GM18873 (cell line): ENCODE results near the gene GSTM5.
"Not testable (repeated sequence)": the region's sequence is repeated elsewhere in the genome, so short reads cannot be mapped to it uniquely, and the experiment has no call there.

ENCODE experiments used
- ATAC-seq: cut with Tn5 transposase; IDR thresholded peaks from one replicate; pipeline ENCODE4 v1.9.1; 2021; ENCODE audit warnings: mild to moderate bottlenecking, moderate library complexity, moderate number of reproducible peaks; ENCODE audit not compliant: unreplicated experiment, low FRiP score

Gene GSTM5

GRCh38 chr1:109695138-109695537 lies 16.9 kb upstream of the GSTM5 start:
- ATAC-seq = not testable (repeated sequence)

GRCh38 chr1:109697066-109697465 lies 15.0 kb upstream of the GSTM5 start:
- ATAC-seq = no peak

GRCh38 chr1:109697861-109698260 lies 14.2 kb upstream of the GSTM5 start:
- not testable (repeated sequence) for ATAC-seq

GRCh38 chr1:109702940-109703339 lies 9.1 kb upstream of the GSTM5 start:
- not testable (repeated sequence) for ATAC-seq

- no peak for ATAC-seq
Measured at GRCh38 chr1:109704173-109704572, 7.9 kb upstream of the GSTM5 start.

GRCh38 chr1:109705411-109705810 lies 6.6 kb upstream of the GSTM5 start:
- ATAC-seq = no peak

GRCh38 chr1:109708949-109709348 lies 3.1 kb upstream of the GSTM5 start:
- not testable (repeated sequence) for ATAC-seq

- not testable (repeated sequence) for ATAC-seq
Measured at GRCh38 chr1:109709822-109710221, 2.2 kb upstream of the GSTM5 start.

- ATAC-seq = no peak
Measured at GRCh38 chr1:109712321-109712864, 342 bp downstream of the GSTM5 start.

GRCh38 chr1:109713636-109714035 lies 1.6 kb downstream of the GSTM5 start:
- no peak for ATAC-seq

- no peak for ATAC-seq
Measured at GRCh38 chr1:109714661-109715372, 2.8 kb downstream of the GSTM5 start.

GRCh38 chr1:109716121-109716520 lies 4.1 kb downstream of the GSTM5 start:
- ATAC-seq = no peak

GRCh38 chr1:109716570-109717090 lies 4.6 kb downstream of the GSTM5 start:
- ATAC-seq = no peak

- ATAC-seq = no peak
Measured at GRCh38 chr1:109717729-109718128, 5.7 kb downstream of the GSTM5 start.

- no peak for ATAC-seq
Measured at GRCh38 chr1:109718495-109718894, 6.4 kb downstream of the GSTM5 start.

GRCh38 chr1:109719337-109719837 lies 7.3 kb downstream of the GSTM5 start:
- ATAC-seq = peak; percentile 56

GRCh38 chr1:109721042-109721441 lies 9.0 kb downstream of the GSTM5 start:
- ATAC-seq = no peak

GRCh38 chr1:109721971-109722370 lies 9.9 kb downstream of the GSTM5 start:
- ATAC-seq = no peak

GRCh38 chr1:109722908-109723691 lies 11.0 kb downstream of the GSTM5 start:
- no peak for ATAC-seq

GRCh38 chr1:109724933-109725332 lies 12.9 kb downstream of the GSTM5 start:
- ATAC-seq = no peak

- ATAC-seq = no peak
Measured at GRCh38 chr1:109725510-109725909, 13.5 kb downstream of the GSTM5 start.
